Astrocyte (in vitro differentiated cells and primary cell): ENCODE measurements around the gene RFTN2. TPM values are rescaled to one million over a fixed set of nuclear protein-coding genes. Genes with fewer than 3 reads are reported as not detected.

ENCODE experiments used
- DNase-seq: peaks from one replicate; pipeline ENCODE4 v3.0.0-alpha.2; 2010; ENCODE audit warnings: low read depth
- FAIRE-seq: peaks from 2 replicates; lab custom pipeline; 2011; peaks lifted over from hg19 to GRCh38; lab: Jason Lieb, UNC
- H2AFZ ChIP-seq: 2 replicates; pipeline ENCODE4 v1.6.0; 2012; ENCODE audit warnings: low read depth, low read length, inconsistent platforms
- H3K27ac ChIP-seq: 2 replicates; pipeline ENCODE4 v1.5.1; 2011; ENCODE audit warnings: low read depth, low read length, inconsistent platforms
- H3K27me3 ChIP-seq: 2 replicates; pipeline ENCODE4 v1.6.0; 2011; ENCODE audit warnings: low read length, inconsistent platforms; ENCODE audit not compliant: insufficient read depth
- H3K36me3 ChIP-seq: 2 replicates; pipeline ENCODE4 v1.5.1; 2011; ENCODE audit warnings: low read length, inconsistent platforms; ENCODE audit not compliant: insufficient read depth
- H3K4me1 ChIP-seq: 2 replicates; pipeline ENCODE4 v1.5.1; 2011; ENCODE audit warnings: low read length, inconsistent platforms; ENCODE audit not compliant: insufficient read depth
- H3K4me2 ChIP-seq: 2 replicates; pipeline ENCODE4 v1.6.0; 2012; ENCODE audit warnings: low read length, inconsistent platforms
- H3K4me3 ChIP-seq: 2 replicates; pipeline ENCODE4 v1.5.1; 2011; ENCODE audit warnings: low read depth, mild to moderate bottlenecking, low read length, inconsistent platforms; ENCODE audit not compliant: insufficient read depth
- H3K79me2 ChIP-seq: 2 replicates; pipeline ENCODE4 v1.6.0; 2012; ENCODE audit warnings: mild to moderate bottlenecking, low read length, inconsistent platforms; ENCODE audit not compliant: insufficient read depth
- H3K9ac ChIP-seq: 2 replicates; pipeline ENCODE4 v1.6.0; 2012; ENCODE audit warnings: mild to moderate bottlenecking, low read length, inconsistent platforms
- H3K9me3 ChIP-seq: 2 replicates; pipeline ENCODE4 v1.5.1; 2012; ENCODE audit warnings: low read depth, mild to moderate bottlenecking, low read length, inconsistent platforms; ENCODE audit not compliant: insufficient read depth
- H4K20me1 ChIP-seq: 2 replicates; pipeline ENCODE4 v1.6.0; 2012; ENCODE audit warnings: low read length, inconsistent platforms; ENCODE audit not compliant: insufficient read depth
- H3K27ac Mint-ChIP-seq: one replicate; pipeline ENCODE4 v1.8.0; 2021; ENCODE audit warnings: mild to moderate bottlenecking, mixed read lengths; ENCODE audit not compliant: unreplicated experiment
- H3K27me3 Mint-ChIP-seq: one replicate; pipeline ENCODE4 v1.8.0; 2021; ENCODE audit warnings: low read depth, mixed read lengths; ENCODE audit not compliant: unreplicated experiment
- H3K36me3 Mint-ChIP-seq: one replicate; pipeline ENCODE4 v1.8.0; 2021; ENCODE audit warnings: low read depth, mixed read lengths; ENCODE audit not compliant: unreplicated experiment
- H3K4me1 Mint-ChIP-seq: one replicate; pipeline ENCODE4 v1.8.0; 2021; ENCODE audit warnings: low read depth, mixed read lengths; ENCODE audit not compliant: unreplicated experiment
- H3K4me3 Mint-ChIP-seq: one replicate; pipeline ENCODE4 v1.8.0; 2021; ENCODE audit warnings: mild to moderate bottlenecking, moderate library complexity, mixed read lengths; ENCODE audit not compliant: unreplicated experiment
- H3K9me3 Mint-ChIP-seq: one replicate; pipeline ENCODE4 v1.8.0; 2021; ENCODE audit warnings: mild to moderate bottlenecking, mixed read lengths; ENCODE audit not compliant: unreplicated experiment
- EZH2 ChIP-seq: IDR thresholded peaks from 2 replicates; pipeline ENCODE4 v1.6.1; 2012; ENCODE audit warnings: mild to moderate bottlenecking, low read length, inconsistent platforms; ENCODE audit not compliant: insufficient read depth
- total RNA-seq: library from RNA; stranded (reverse); gene quantifications from 2 replicates; pipeline ENCODE4 v1.2.1, GENCODE V29; 2021
- TF ChIP-seq, protein P1 (sequence below): IDR thresholded peaks from 2 replicates; pipeline ENCODE4 v1.5.1; 2011; ENCODE audit warnings: low read depth, mild to moderate bottlenecking, inconsistent platforms, low read length, moderate library complexity; ENCODE audit not compliant: insufficient read depth

RFTN2 gene
- total RNA-seq, 1 donor from 2014 or later, result 7.1 TPM

DNA sequence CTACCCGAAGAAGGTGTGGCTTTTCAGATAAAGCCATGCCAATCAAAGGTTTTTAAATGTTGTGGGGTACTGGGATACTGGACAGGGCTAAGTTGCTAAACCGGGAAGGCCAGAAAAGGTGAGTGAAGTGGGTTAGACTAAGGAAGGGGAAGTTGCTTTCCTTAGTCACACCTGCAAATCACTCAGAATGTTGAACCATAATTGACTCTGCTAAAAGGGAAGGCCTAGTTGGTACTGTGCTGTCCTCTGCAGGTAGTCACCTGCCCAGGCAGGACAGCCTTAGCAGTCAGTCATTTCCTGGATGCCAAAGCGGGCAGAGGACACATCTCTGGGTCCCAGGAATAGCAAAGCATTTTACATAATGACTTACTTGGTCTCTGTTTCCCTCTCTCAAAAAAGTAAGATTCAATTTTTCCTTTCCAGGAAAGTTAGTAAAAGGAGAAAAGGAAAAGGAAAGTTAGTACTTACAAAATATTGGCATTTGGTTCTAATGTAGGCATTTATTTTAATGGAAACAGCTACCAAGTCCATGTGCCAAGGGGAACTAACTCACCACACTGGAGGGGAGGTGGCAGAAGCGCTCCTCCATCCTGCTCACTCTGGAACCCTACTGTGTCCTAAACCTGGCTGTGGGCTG is 60.3 kb downstream of the RFTN2 start:
- no peak overlapping the region for H3K4me3 ChIP-seq
- no peak overlapping the region for H3K27ac ChIP-seq
- H4K20me1 ChIP-seq, result no peaks in the 10 kb centered on the region
- no peaks in the 10 kb centered on the region for H3K36me3 ChIP-seq
- no peaks in the 10 kb centered on the region for H3K79me2 ChIP-seq
- DNase-seq (no peak), FAIRE-seq (no peak)
- Mint-ChIP-seq H3K4me3 (no peak overlapping the region), H3K9me3 (no peaks in the 10 kb centered on the region), H3K4me1 (no peaks in the 10 kb centered on the region), H3K36me3 (peaks cover 4% of the 10 kb centered on the region), H3K27ac (no peak overlapping the region), H3K27me3 (no peaks in the 10 kb centered on the region)
- no peak overlapping the region for H2AFZ ChIP-seq
- no peaks in the 10 kb centered on the region for H3K27me3 ChIP-seq
- no peak overlapping the region for H3K9ac ChIP-seq
- H3K9me3 ChIP-seq, result no peaks in the 10 kb centered on the region
- H3K4me1 ChIP-seq, result no peaks in the 10 kb centered on the region
- no peak overlapping the region for H3K4me2 ChIP-seq
- TF ChIP-seq EZH2, result no peak
- TF ChIP-seq, protein P1, sequence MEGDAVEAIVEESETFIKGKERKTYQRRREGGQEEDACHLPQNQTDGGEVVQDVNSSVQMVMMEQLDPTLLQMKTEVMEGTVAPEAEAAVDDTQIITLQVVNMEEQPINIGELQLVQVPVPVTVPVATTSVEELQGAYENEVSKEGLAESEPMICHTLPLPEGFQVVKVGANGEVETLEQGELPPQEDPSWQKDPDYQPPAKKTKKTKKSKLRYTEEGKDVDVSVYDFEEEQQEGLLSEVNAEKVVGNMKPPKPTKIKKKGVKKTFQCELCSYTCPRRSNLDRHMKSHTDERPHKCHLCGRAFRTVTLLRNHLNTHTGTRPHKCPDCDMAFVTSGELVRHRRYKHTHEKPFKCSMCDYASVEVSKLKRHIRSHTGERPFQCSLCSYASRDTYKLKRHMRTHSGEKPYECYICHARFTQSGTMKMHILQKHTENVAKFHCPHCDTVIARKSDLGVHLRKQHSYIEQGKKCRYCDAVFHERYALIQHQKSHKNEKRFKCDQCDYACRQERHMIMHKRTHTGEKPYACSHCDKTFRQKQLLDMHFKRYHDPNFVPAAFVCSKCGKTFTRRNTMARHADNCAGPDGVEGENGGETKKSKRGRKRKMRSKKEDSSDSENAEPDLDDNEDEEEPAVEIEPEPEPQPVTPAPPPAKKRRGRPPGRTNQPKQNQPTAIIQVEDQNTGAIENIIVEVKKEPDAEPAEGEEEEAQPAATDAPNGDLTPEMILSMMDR, result no peak

DNA sequence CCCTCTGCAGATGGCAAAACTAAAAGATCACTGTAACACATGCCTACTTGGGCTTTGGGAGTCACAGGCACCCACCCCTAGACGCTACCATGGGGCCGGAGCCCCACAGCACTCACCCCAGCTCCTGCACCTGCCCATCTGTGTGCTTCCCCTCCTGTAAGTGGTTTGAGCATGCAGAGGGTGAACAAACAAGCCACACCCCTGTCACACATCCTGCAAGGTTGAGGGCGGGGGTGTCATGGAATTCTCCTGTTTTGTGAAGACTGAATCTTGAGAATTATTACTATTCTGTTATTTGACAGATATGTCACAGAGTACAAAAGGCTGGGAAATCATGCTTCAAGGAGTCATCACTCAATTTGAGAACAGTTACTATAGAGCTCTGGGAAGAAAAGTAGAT is 60.9 kb downstream of the RFTN2 start:
- Histone ChIP-seq H3K36me3 (no peaks in the 10 kb centered on the region), H3K79me2 (no peaks in the 10 kb centered on the region), H3K9ac (no peak overlapping the region), H4K20me1 (no peaks in the 10 kb centered on the region), H3K9me3 (no peaks in the 10 kb centered on the region), H3K27ac (no peak overlapping the region), H2AFZ (no peak overlapping the region), H3K4me2 (no peak overlapping the region), H3K4me1 (no peaks in the 10 kb centered on the region), H3K27me3 (no peaks in the 10 kb centered on the region), H3K4me3 (no peak overlapping the region)
- Mint-ChIP-seq H3K4me3 (no peak overlapping the region), H3K9me3 (no peaks in the 10 kb centered on the region), H3K27ac (no peak overlapping the region), H3K36me3 (peaks cover 4% of the 10 kb centered on the region), H3K27me3 (no peaks in the 10 kb centered on the region), H3K4me1 (no peaks in the 10 kb centered on the region)
- DNase-seq (no peak), FAIRE-seq (no peak)
- TF ChIP-seq EZH2, result no peak
- TF ChIP-seq, protein P1, result no peak

DNA sequence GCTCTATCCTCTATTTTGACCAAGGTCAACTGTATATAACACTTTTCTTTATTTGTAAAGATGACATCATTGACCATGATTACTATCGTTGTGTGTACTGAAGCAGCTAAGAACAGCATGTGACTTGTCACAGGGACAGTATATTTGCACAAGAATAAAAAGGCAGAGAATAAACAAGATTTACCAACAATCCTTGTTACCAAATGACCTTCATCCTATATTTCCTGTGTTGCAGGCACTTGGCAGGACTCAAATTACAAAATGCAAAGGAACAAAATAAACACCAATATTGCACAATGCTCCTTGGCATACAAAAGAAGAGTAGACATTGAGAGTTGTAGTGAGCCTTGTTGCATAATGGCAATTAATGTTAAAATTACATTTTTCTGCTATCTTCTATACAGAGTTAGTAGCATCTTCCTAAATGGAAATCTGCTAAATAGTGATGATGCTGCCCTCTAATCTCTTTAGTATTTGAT is 61.8 kb downstream of the RFTN2 start:
- H3K36me3 ChIP-seq, result no peaks in the 10 kb centered on the region
- H3K27me3 ChIP-seq, result no peaks in the 10 kb centered on the region
- H3K4me1 ChIP-seq, result no peaks in the 10 kb centered on the region
- Mint-ChIP-seq H3K27me3 (no peaks in the 10 kb centered on the region), H3K36me3 (peaks cover 4% of the 10 kb centered on the region), H3K4me1 (no peaks in the 10 kb centered on the region), H3K9me3 (peaks cover 3% of the 10 kb centered on the region), H3K27ac (no peak overlapping the region), H3K4me3 (no peak overlapping the region)
- no peak overlapping the region for H3K27ac ChIP-seq
- TF ChIP-seq, protein P1, result no peak
- TF ChIP-seq EZH2, result no peak
- no peak for FAIRE-seq
- H3K9me3 ChIP-seq, result no peaks in the 10 kb centered on the region
- no peak overlapping the region for H2AFZ ChIP-seq
- DNase-seq, result no peak
- H4K20me1 ChIP-seq, result no peaks in the 10 kb centered on the region
- H3K9ac ChIP-seq, result no peak overlapping the region
- no peak overlapping the region for H3K4me2 ChIP-seq
- no peaks in the 10 kb centered on the region for H3K79me2 ChIP-seq
- H3K4me3 ChIP-seq, result no peak overlapping the region
